Esophagus squamous epithelium (tissue), 4 donors: ENCODE data around the gene PHYKPL.

ENCODE experiments used
- CTCF ChIP-seq, 6 experiments: fragments of 450-650 bp in 4 of 6; fragments of 200-600 bp in 2 of 6; sonication (generic) in 2 of 6; IDR thresholded peaks; one replicate each; pipeline ENCODE4 v1.5.1; 2016 to 2019; ENCODE audit warnings: antibody characterized with exemption in 6 of 6, mild to moderate bottlenecking in 4 of 6, moderate library complexity in 4 of 6
- POLR2A ChIP-seq, 4 donors: fragments of 450-650 bp; IDR thresholded peaks; one replicate each; pipeline ENCODE4 v1.6.1; 2017; ENCODE audit warnings: antibody characterized with exemption in 4 of 4, mild to moderate bottlenecking in 4 of 4, moderate library complexity in 3 of 4

- TF ChIP-seq CTCF (IDR thresholded peaks at IDR 0.05) (no peak), POLR2A (IDR thresholded peaks at IDR 0.05) (no peak)
These were observed 26.2 kb downstream of the PHYKPL start for GRCh38 chr5:178206166-178207101.
